ENCODE data around the gene ISM1.

ISM1 gene

GRCh38 chr20:13292201-13292885, 71.3 kb downstream of the ISM1 start:
- Mint-ChIP-seq H3K36me3 (ENCODE audit: low read depth) (no peaks in the 10 kb centered on the region), H3K9me3 (no peaks in the 10 kb centered on the region), H3K4me3 (no peak overlapping the region)

GRCh38 chr20:13294522-13294921, 73.4 kb downstream of the ISM1 start:
- Mint-ChIP-seq H3K9me3 (no peaks in the 10 kb centered on the region), H3K27ac (no peak overlapping the region), H3K4me1 (ENCODE audit: low read depth) (no peaks in the 10 kb centered on the region), H3K27me3 (ENCODE audit: low read depth) (no peaks in the 10 kb centered on the region), H3K36me3 (ENCODE audit: low read depth) (no peaks in the 10 kb centered on the region), H3K4me3 (no peak overlapping the region)

More at GRCh38 chr20:13292201-13292885, 71.3 kb downstream of the ISM1 start:
- H3K27ac Mint-ChIP-seq, result no peak overlapping the region
- H3K27me3 Mint-ChIP-seq (ENCODE audit: low read depth), result no peaks in the 10 kb centered on the region
- no peaks in the 10 kb centered on the region for H3K4me1 Mint-ChIP-seq (ENCODE audit: low read depth)

- no peaks in the 10 kb centered on the region for H3K4me1 Mint-ChIP-seq (ENCODE audit: low read depth)
- no peaks in the 10 kb centered on the region for H3K36me3 Mint-ChIP-seq (ENCODE audit: low read depth)
- no peak overlapping the region for H3K27ac Mint-ChIP-seq
- H3K9me3 Mint-ChIP-seq, result no peaks in the 10 kb centered on the region
- H3K27me3 Mint-ChIP-seq (ENCODE audit: low read depth), result no peaks in the 10 kb centered on the region
- H3K4me3 Mint-ChIP-seq, result no peak overlapping the region
These were observed 74.6 kb downstream of the ISM1 start for GRCh38 chr20:13295637-13296036.

GRCh38 chr20:13296070-13296469, 75.0 kb downstream of the ISM1 start:
- H3K36me3 Mint-ChIP-seq (ENCODE audit: low read depth), result no peaks in the 10 kb centered on the region
- H3K4me3 Mint-ChIP-seq, result no peak overlapping the region
- H3K4me1 Mint-ChIP-seq (ENCODE audit: low read depth), result no peaks in the 10 kb centered on the region
- no peaks in the 10 kb centered on the region for H3K27me3 Mint-ChIP-seq (ENCODE audit: low read depth)
- H3K9me3 Mint-ChIP-seq, result no peaks in the 10 kb centered on the region
- no peak overlapping the region for H3K27ac Mint-ChIP-seq

GRCh38 chr20:13297147-13297899, 76.2 kb downstream of the ISM1 start:
- H3K27ac Mint-ChIP-seq, result no peak overlapping the region

GRCh38 chr20:13298692-13299373, 77.8 kb downstream of the ISM1 start:
- no peaks in the 10 kb centered on the region for H3K4me1 Mint-ChIP-seq (ENCODE audit: low read depth)
- no peaks in the 10 kb centered on the region for H3K27me3 Mint-ChIP-seq (ENCODE audit: low read depth)
- H3K4me3 Mint-ChIP-seq, result no peak overlapping the region
- no peaks in the 10 kb centered on the region for H3K36me3 Mint-ChIP-seq (ENCODE audit: low read depth)
- H3K27ac Mint-ChIP-seq, result no peak overlapping the region
- no peaks in the 10 kb centered on the region for H3K9me3 Mint-ChIP-seq

More at GRCh38 chr20:13297147-13297899, 76.2 kb downstream of the ISM1 start:
- Mint-ChIP-seq H3K9me3 (no peaks in the 10 kb centered on the region), H3K36me3 (ENCODE audit: low read depth) (no peaks in the 10 kb centered on the region), H3K27me3 (ENCODE audit: low read depth) (no peaks in the 10 kb centered on the region), H3K4me1 (ENCODE audit: low read depth) (no peaks in the 10 kb centered on the region), H3K4me3 (no peak overlapping the region)

- Mint-ChIP-seq H3K27ac (no peak overlapping the region), H3K4me3 (no peak overlapping the region), H3K27me3 (ENCODE audit: low read depth) (no peaks in the 10 kb centered on the region), H3K4me1 (ENCODE audit: low read depth) (no peaks in the 10 kb centered on the region), H3K9me3 (no peaks in the 10 kb centered on the region), H3K36me3 (ENCODE audit: low read depth) (no peaks in the 10 kb centered on the region)
These were observed 78.3 kb downstream of the ISM1 start for GRCh38 chr20:13299401-13299800.

GRCh38 chr20:13301596-13301995, 80.5 kb downstream of the ISM1 start:
- H3K4me3 Mint-ChIP-seq, result no peak overlapping the region
- no peaks in the 10 kb centered on the region for H3K4me1 Mint-ChIP-seq (ENCODE audit: low read depth)
- no peak overlapping the region for H3K27ac Mint-ChIP-seq
- H3K27me3 Mint-ChIP-seq (ENCODE audit: low read depth), result no peaks in the 10 kb centered on the region
- no peaks in the 10 kb centered on the region for H3K9me3 Mint-ChIP-seq
- no peaks in the 10 kb centered on the region for H3K36me3 Mint-ChIP-seq (ENCODE audit: low read depth)

GRCh38 chr20:13302647-13303450, 81.8 kb downstream of the ISM1 start:
- H3K27me3 Mint-ChIP-seq (ENCODE audit: low read depth), result no peaks in the 10 kb centered on the region
- H3K27ac Mint-ChIP-seq, result no peak overlapping the region
- H3K9me3 Mint-ChIP-seq, result no peaks in the 10 kb centered on the region
- no peak overlapping the region for H3K4me3 Mint-ChIP-seq
- no peaks in the 10 kb centered on the region for H3K36me3 Mint-ChIP-seq (ENCODE audit: low read depth)
- H3K4me1 Mint-ChIP-seq (ENCODE audit: low read depth), result no peaks in the 10 kb centered on the region

- no peaks in the 10 kb centered on the region for H3K9me3 Mint-ChIP-seq
- no peaks in the 10 kb centered on the region for H3K4me1 Mint-ChIP-seq (ENCODE audit: low read depth)
- no peaks in the 10 kb centered on the region for H3K36me3 Mint-ChIP-seq (ENCODE audit: low read depth)
- no peak overlapping the region for H3K27ac Mint-ChIP-seq
- H3K27me3 Mint-ChIP-seq (ENCODE audit: low read depth), result no peaks in the 10 kb centered on the region
- no peak overlapping the region for H3K4me3 Mint-ChIP-seq
These were observed 84.2 kb downstream of the ISM1 start for GRCh38 chr20:13305284-13305683.

GRCh38 chr20:13307562-13308163, 86.6 kb downstream of the ISM1 start:
- Mint-ChIP-seq H3K4me3 (no peak overlapping the region), H3K9me3 (no peaks in the 10 kb centered on the region), H3K27me3 (ENCODE audit: low read depth) (no peaks in the 10 kb centered on the region), H3K27ac (no peak overlapping the region), H3K4me1 (ENCODE audit: low read depth) (peaks cover 4% of the 10 kb centered on the region), H3K36me3 (ENCODE audit: low read depth) (no peaks in the 10 kb centered on the region)

GRCh38 chr20:13312300-13312699, 91.2 kb downstream of the ISM1 start:
- Mint-ChIP-seq H3K4me3 (no peak overlapping the region), H3K36me3 (ENCODE audit: low read depth) (no peaks in the 10 kb centered on the region), H3K9me3 (peaks cover 7% of the 10 kb centered on the region), H3K27me3 (ENCODE audit: low read depth) (no peaks in the 10 kb centered on the region), H3K27ac (no peak overlapping the region), H3K4me1 (ENCODE audit: low read depth) (peaks cover 4% of the 10 kb centered on the region)

GRCh38 chr20:13313201-13313600, 92.1 kb downstream of the ISM1 start:
- Mint-ChIP-seq H3K9me3 (peaks cover 7% of the 10 kb centered on the region), H3K27me3 (ENCODE audit: low read depth) (no peaks in the 10 kb centered on the region), H3K27ac (no peak overlapping the region), H3K36me3 (ENCODE audit: low read depth) (no peaks in the 10 kb centered on the region), H3K4me1 (ENCODE audit: low read depth) (peaks cover 4% of the 10 kb centered on the region), H3K4me3 (no peak overlapping the region)

GRCh38 chr20:13317439-13317838, 96.4 kb downstream of the ISM1 start:
- H3K4me1 Mint-ChIP-seq (ENCODE audit: low read depth), result peaks cover 3% of the 10 kb centered on the region
- H3K27me3 Mint-ChIP-seq (ENCODE audit: low read depth), result no peaks in the 10 kb centered on the region
- no peak overlapping the region for H3K4me3 Mint-ChIP-seq
- H3K9me3 Mint-ChIP-seq, result peaks cover 7% of the 10 kb centered on the region
- H3K27ac Mint-ChIP-seq, result no peak overlapping the region
- no peaks in the 10 kb centered on the region for H3K36me3 Mint-ChIP-seq (ENCODE audit: low read depth)

Data from T-helper 1 cell treated with Interleukin-12 subunit alpha and Interleukin-12 subunit beta and Interleukin-4 antibody, amounts not matched to agents 30 μg/mL and 1 μg/mL, for 36 hours (primary cell).